A549 (cell line): Measurements from ENCODE around the gene WHRN. TPM values are rescaled to one million over a fixed set of nuclear protein-coding genes. Genes with fewer than 3 reads are reported as not detected.

ENCODE experiments used
- ATAC-seq, 2 experiments: fragments of 200-7000 bp in 1 of 2; fragments of >200 bp in 1 of 2; cut with Nextera tagmentation in 1 of 2; cut with Tn5 transposase in 1 of 2; 3 replicates each; pipeline versions ENCODE4 v1.8.0 to v1.9.1; 2018 to 2020; ENCODE audit warnings: mild to moderate bottlenecking in 1 of 2, moderate library complexity in 1 of 2
- CTCF ChIA-PET: fragments of 300-600 bp; sonication (Branson Sonifier 250); formaldehyde crosslinking; extraction: SDS; loops from one replicate; lab custom pipeline; 2021; ENCODE audit warnings: antibody characterized with exemption, inconsistent platforms; lab: Yijun Ruan, JAX
- POLR2A ChIA-PET: fragments of 350-600 bp; formaldehyde crosslinking; extraction: SDS; loops from one replicate; lab custom pipeline; 2021; ENCODE audit warnings: antibody characterized with exemption, inconsistent platforms; lab: Yijun Ruan, JAX
- DNase-seq, 2 experiments: peaks; one replicate each; pipeline versions ENCODE4 v3.0.0 to v3.0.0-alpha.2; 2011 to 2016; ENCODE audit warnings: low read depth in 1 of 2, low spot score in 1 of 2
- FAIRE-seq: peaks from 2 replicates; lab custom pipeline; 2011; peaks lifted over from hg19 to GRCh38; lab: Jason Lieb, UNC
- H3K27ac ChIP-seq, 2 experiments: fragments of >200 bp; sonication (Bioruptor Twin); formaldehyde crosslinking; 3 replicates each; pipeline ENCODE4 v1.5.1; 2016 to 2017
- H3K4me1 ChIP-seq: fragments of >200 bp; sonication (Bioruptor Twin); formaldehyde crosslinking; 3 replicates; pipeline ENCODE4 v1.6.1; 2016
- H3K4me2 ChIP-seq: fragments of >200 bp; sonication (Bioruptor Twin); formaldehyde crosslinking; 3 replicates; pipeline ENCODE4 v1.6.1; 2016
- H3K4me3 ChIP-seq: fragments of >200 bp; sonication (Bioruptor Twin); formaldehyde crosslinking; 3 replicates; pipeline ENCODE4 v1.5.1; 2016
- H3K9me3 ChIP-seq: fragments of >200 bp; sonication (Bioruptor Twin); formaldehyde crosslinking; 3 replicates; pipeline ENCODE4 v1.6.1; 2016
- BCL3 ChIP-seq: fragments of >200 bp; sonication (Bioruptor Twin); formaldehyde crosslinking; IDR thresholded peaks from 3 replicates; pipeline ENCODE4 v1.6.1; 2016
- BHLHE40 ChIP-seq: IDR thresholded peaks from 2 replicates; pipeline ENCODE4 v1.6.1; 2012; ENCODE audit warnings: low read depth, low read length, inconsistent platforms
- CBX2 ChIP-seq: fragments of 200-600 bp; sonication (generic); IDR thresholded peaks from 2 replicates; pipeline ENCODE4 v1.6.1; 2016; ENCODE audit warnings: low read depth, mild to moderate bottlenecking, borderline replicate concordance
- CBX8 ChIP-seq: fragments of 200-600 bp; sonication (generic); IDR thresholded peaks from 2 replicates; pipeline ENCODE4 v1.6.1; 2016
- CEBPB ChIP-seq, 2 experiments: fragments of >200 bp in 1 of 2; sonication (Bioruptor Twin) in 1 of 2; formaldehyde crosslinking in 1 of 2; IDR thresholded peaks; 2 replicates each; pipeline ENCODE4 v1.6.1; 2012 to 2016
- EHF ChIP-seq: fragments of 250-450 bp; sonication (Bioruptor Pico); IDR thresholded peaks from 2 replicates; pipeline ENCODE4 v1.5.0; 2020; ENCODE audit warnings: mild to moderate bottlenecking
- EHMT2 ChIP-seq: fragments of 200-600 bp; sonication (generic); IDR thresholded peaks from 2 replicates; pipeline ENCODE4 v1.6.1; 2016; ENCODE audit warnings: antibody characterized with exemption, low read depth, mild to moderate bottlenecking, moderate library complexity
- FOSB ChIP-seq: fragments of 250-450 bp; sonication (Bioruptor Pico); IDR thresholded peaks from 2 replicates; pipeline ENCODE4 v1.5.0; 2020; ENCODE audit warnings: mild to moderate bottlenecking, moderate library complexity
- FOSL2 ChIP-seq, 2 experiments: fragments of 450-650 bp in 1 of 2; fragments of >200 bp in 1 of 2; sonication (Bioruptor Twin) in 1 of 2; formaldehyde crosslinking; IDR thresholded peaks; 2 replicates each; pipeline versions ENCODE4 v1.5.0 to v1.6.1; 2016 to 2020; ENCODE audit warnings: mild to moderate bottlenecking in 1 of 2, moderate library complexity in 1 of 2
- FOXS1 ChIP-seq: fragments of 250-450 bp; sonication (Bioruptor Pico); IDR thresholded peaks from 2 replicates; pipeline ENCODE4 v1.5.0; 2020; ENCODE audit warnings: mild to moderate bottlenecking, moderate library complexity
- HOXB13 ChIP-seq: fragments of 250-450 bp; sonication (Bioruptor Pico); IDR thresholded peaks from 2 replicates; pipeline ENCODE4 v1.5.0; 2020; ENCODE audit warnings: low read depth, mild to moderate bottlenecking, moderate library complexity
- KDM1A ChIP-seq: fragments of 200-600 bp; sonication (generic); IDR thresholded peaks from 2 replicates; pipeline ENCODE4 v1.6.1; 2016; ENCODE audit warnings: low read depth, mild to moderate bottlenecking
- MAFK ChIP-seq: fragments of 450-650 bp; IDR thresholded peaks from 2 replicates; pipeline ENCODE4 v1.6.1; 2014; ENCODE audit not compliant: partially characterized antibody
- MAX ChIP-seq: IDR thresholded peaks from 2 replicates; pipeline ENCODE4 v1.6.1; 2012
- POLR2A ChIP-seq: IDR thresholded peaks from 2 replicates; pipeline ENCODE4 v1.6.1; 2012; ENCODE audit warnings: mild to moderate bottlenecking, low read length
- POLR2AphosphoS2 ChIP-seq: conservative IDR thresholded peaks from 2 replicates; pipeline ENCODE4 v1.6.1; 2012; ENCODE audit warnings: low read length, improper control_type of control experiment, inconsistent platforms
- RAD21 ChIP-seq, 2 experiments: fragments of >200 bp in 1 of 2; sonication (Bioruptor Twin) in 1 of 2; formaldehyde crosslinking in 1 of 2; IDR thresholded peaks in 1 of 2; conservative IDR thresholded peaks in 1 of 2; 2 replicates in 1 of 2; 3 replicates in 1 of 2; pipeline ENCODE4 v1.6.1; 2012 to 2018; ENCODE audit warnings: inconsistent platforms in 1 of 2
- RCOR1 ChIP-seq: fragments of 150-350 bp; IDR thresholded peaks from 2 replicates; pipeline ENCODE4 v1.6.1; 2014; ENCODE audit warnings: antibody characterized with exemption, low read length, low read depth
- RNF2 ChIP-seq: fragments of 200-600 bp; sonication (generic); IDR thresholded peaks from 2 replicates; pipeline ENCODE4 v1.6.1; 2016; ENCODE audit warnings: low read depth, mild to moderate bottlenecking, antibody characterized with exemption, moderate library complexity, borderline replicate concordance
- SMC3 ChIP-seq: fragments of >200 bp; sonication (Bioruptor Twin); formaldehyde crosslinking; IDR thresholded peaks from 3 replicates; pipeline ENCODE4 v1.6.1; 2018; ENCODE audit warnings: inconsistent platforms
- ZFP36 ChIP-seq: fragments of 450-650 bp; IDR thresholded peaks from 2 replicates; pipeline ENCODE4 v1.6.1; 2014; ENCODE audit warnings: borderline replicate concordance; ENCODE audit not compliant: partially characterized antibody
- ZNF302 ChIP-seq: fragments of 250-450 bp; sonication (Bioruptor Pico); IDR thresholded peaks from 2 replicates; pipeline ENCODE4 v1.9.0; 2021; ENCODE audit warnings: inconsistent platforms, mild to moderate bottlenecking, moderate library complexity
- ZSCAN20 ChIP-seq: fragments of 250-450 bp; sonication (Bioruptor Pico); IDR thresholded peaks from 2 replicates; pipeline ENCODE4 v1.8.0; 2022; ENCODE audit warnings: mild to moderate bottlenecking, moderate library complexity
- WGBS: methylation state at CpG from one replicate; pipeline ENCODE4 v1.1.6; 2017; ENCODE audit errors: missing lambda C conversion rate; 5-methylcytosine and 5-hydroxymethylcytosine counted together
- polyA plus RNA-seq, 4 experiments: library from polyadenylated mRNA; depleted of rRNA in 3 of 4; stranded (reverse); fragments of >200 nt; fragmentation: RNase III in 1 of 4; extraction: RNeasy Plus Mini Kit Qiagen cat#74134 plus additional on column Dnase treatment in 1 of 4; gene quantifications; 2 replicates in 3 of 4; 3 replicates in 1 of 4; pipeline ENCODE4 v1.2.3, GENCODE V29; 2011 to 2017
- TF ChIP-seq, protein P1 (sequence below): fragments of 200-600 bp; sonication (generic); IDR thresholded peaks from 2 replicates; pipeline ENCODE4 v1.6.1; 2016; ENCODE audit warnings: antibody characterized with exemption, mild to moderate bottlenecking, moderate library complexity
- TF ChIP-seq, protein P2 (sequence below): fragments of 150-350 bp; IDR thresholded peaks from 2 replicates; pipeline ENCODE4 v1.6.1; 2014; ENCODE audit warnings: low read depth, mild to moderate bottlenecking, low read length
- TF ChIP-seq, protein P3 (sequence below): IDR thresholded peaks from 2 replicates; pipeline ENCODE4 v1.6.1; 2012

WHRN gene
- polyA plus RNA-seq, 2 of the 4 experiments (the other 2 are of a cell fraction) = 1.2 to 3.2 TPM

DNA sequence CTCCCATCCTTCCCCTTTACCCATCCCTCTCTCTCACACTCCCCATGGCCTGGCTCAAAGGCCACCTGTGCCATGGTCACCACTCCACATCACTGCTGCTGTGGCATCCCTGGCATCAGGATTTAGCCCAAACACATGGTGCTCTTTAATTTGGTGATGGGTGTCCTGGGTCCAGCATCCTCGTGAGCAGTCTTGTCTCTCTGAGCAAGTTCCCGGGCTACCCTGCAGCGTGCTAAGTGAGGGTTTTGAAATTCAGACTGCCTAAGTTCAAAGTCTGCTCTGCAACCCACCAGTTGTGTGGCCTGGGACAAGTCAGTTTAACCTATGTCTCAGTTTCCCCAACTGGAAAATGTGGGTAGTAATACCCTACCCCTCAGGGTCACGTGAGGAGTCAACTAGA, 39.9 kb downstream of the WHRN start (continued):
- TF ChIP-seq MAFK (no peak), POLR2A (no peak), MAX (no peak), FOSB (CRISPR knock-in tag) (no peak), CBX2 (no peak), EHF (no peak)
- TF ChIP-seq, protein P1, sequence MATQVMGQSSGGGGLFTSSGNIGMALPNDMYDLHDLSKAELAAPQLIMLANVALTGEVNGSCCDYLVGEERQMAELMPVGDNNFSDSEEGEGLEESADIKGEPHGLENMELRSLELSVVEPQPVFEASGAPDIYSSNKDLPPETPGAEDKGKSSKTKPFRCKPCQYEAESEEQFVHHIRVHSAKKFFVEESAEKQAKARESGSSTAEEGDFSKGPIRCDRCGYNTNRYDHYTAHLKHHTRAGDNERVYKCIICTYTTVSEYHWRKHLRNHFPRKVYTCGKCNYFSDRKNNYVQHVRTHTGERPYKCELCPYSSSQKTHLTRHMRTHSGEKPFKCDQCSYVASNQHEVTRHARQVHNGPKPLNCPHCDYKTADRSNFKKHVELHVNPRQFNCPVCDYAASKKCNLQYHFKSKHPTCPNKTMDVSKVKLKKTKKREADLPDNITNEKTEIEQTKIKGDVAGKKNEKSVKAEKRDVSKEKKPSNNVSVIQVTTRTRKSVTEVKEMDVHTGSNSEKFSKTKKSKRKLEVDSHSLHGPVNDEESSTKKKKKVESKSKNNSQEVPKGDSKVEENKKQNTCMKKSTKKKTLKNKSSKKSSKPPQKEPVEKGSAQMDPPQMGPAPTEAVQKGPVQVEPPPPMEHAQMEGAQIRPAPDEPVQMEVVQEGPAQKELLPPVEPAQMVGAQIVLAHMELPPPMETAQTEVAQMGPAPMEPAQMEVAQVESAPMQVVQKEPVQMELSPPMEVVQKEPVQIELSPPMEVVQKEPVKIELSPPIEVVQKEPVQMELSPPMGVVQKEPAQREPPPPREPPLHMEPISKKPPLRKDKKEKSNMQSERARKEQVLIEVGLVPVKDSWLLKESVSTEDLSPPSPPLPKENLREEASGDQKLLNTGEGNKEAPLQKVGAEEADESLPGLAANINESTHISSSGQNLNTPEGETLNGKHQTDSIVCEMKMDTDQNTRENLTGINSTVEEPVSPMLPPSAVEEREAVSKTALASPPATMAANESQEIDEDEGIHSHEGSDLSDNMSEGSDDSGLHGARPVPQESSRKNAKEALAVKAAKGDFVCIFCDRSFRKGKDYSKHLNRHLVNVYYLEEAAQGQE = no peak
- TF ChIP-seq, all 56 proteins: peak for 0

- Histone ChIP-seq H3K9me3 (no peaks in the 10 kb centered on the region), H3K27ac (no peak overlapping the region), H3K4me1 (no peaks in the 10 kb centered on the region), H3K4me3 (no peak overlapping the region)
- no peak for DNase-seq
- 44% methylated on average over 5 of the region's 5 CpGs for WGBS
- CTCF ChIA-PET = interaction anchor here (0.7 to 0.9 kb wide), 2 partner anchors 15 to 198 kb away, joined by 3 read pairs; no protein-coding TSS in a partner anchor
- no peak for FAIRE-seq
- no peak for ATAC-seq
- POLR2A ChIA-PET = no interaction called here
- TF ChIP-seq FOSL2 (IDR thresholded peaks at IDR 0.05) (no peak), FOSL2 (CRISPR knock-in tag; IDR thresholded peaks at IDR 0.05) (no peak), POLR2AphosphoS2 (no peak), KDM1A (no peak), SMC3 (no peak), BCL3 (no peak), EHMT2 (no peak), ZSCAN20 (CRISPR knock-in tag) (no peak), FOXS1 (no peak), RCOR1 (no peak), RNF2 (no peak), RAD21 (conservative IDR thresholded peaks at IDR 0.05 in 1 of 2, IDR thresholded peaks at IDR 0.05 in 1 of 2) (no peak), CBX2 (no peak), ZNF302 (CRISPR knock-in tag) (no peak), CEBPB (IDR thresholded peaks at IDR 0.05) (no peak), HOXB13 (no peak), BHLHE40 (no peak), ZFP36 (no peak), CBX8 (no peak)
- TF ChIP-seq, protein P2, sequence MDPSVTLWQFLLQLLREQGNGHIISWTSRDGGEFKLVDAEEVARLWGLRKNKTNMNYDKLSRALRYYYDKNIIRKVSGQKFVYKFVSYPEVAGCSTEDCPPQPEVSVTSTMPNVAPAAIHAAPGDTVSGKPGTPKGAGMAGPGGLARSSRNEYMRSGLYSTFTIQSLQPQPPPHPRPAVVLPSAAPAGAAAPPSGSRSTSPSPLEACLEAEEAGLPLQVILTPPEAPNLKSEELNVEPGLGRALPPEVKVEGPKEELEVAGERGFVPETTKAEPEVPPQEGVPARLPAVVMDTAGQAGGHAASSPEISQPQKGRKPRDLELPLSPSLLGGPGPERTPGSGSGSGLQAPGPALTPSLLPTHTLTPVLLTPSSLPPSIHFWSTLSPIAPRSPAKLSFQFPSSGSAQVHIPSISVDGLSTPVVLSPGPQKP = no peak
- TF ChIP-seq, protein P3, sequence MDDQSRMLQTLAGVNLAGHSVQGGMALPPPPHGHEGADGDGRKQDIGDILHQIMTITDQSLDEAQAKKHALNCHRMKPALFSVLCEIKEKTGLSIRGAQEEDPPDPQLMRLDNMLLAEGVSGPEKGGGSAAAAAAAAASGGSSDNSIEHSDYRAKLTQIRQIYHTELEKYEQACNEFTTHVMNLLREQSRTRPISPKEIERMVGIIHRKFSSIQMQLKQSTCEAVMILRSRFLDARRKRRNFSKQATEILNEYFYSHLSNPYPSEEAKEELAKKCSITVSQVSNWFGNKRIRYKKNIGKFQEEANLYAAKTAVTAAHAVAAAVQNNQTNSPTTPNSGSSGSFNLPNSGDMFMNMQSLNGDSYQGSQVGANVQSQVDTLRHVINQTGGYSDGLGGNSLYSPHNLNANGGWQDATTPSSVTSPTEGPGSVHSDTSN = no peak
- TF ChIP-seq, all 56 proteins: peak for 0
- no peak overlapping the region for H3K4me2 ChIP-seq
These were observed 40.8 kb downstream of the WHRN start for GRCh38 chr9:114464281-114465051.
